Suprapubic skin (tissue), 4 donors: ENCODE measurements around the gene C2. TPM values are rescaled to one million over a fixed set of nuclear protein-coding genes. Genes with fewer than 3 reads are reported as not detected.
A peak's percentile ranks its signal among the peaks of the same experiment; 100 is the strongest.

Source experiments
- DNase-seq, 2 donors: peaks; one replicate each; pipeline ENCODE4 v3.0.0-alpha.2; 2019; ENCODE audit warnings: low spot score in 2 of 2
- H3K27ac ChIP-seq: fragments of 200-600 bp; sonication (generic); one replicate; pipeline ENCODE4 v1.5.1; 2019
- H3K27me3 ChIP-seq: fragments of 200-600 bp; sonication (generic); one replicate; pipeline ENCODE4 v1.5.1; 2019
- H3K36me3 ChIP-seq: fragments of 200-600 bp; sonication (generic); one replicate; pipeline ENCODE4 v1.5.1; 2019
- H3K4me1 ChIP-seq: fragments of 200-600 bp; sonication (generic); one replicate; pipeline ENCODE4 v1.5.1; 2019
- H3K4me3 ChIP-seq: fragments of 200-600 bp; sonication (generic); one replicate; pipeline ENCODE4 v1.5.1; 2019; ENCODE audit warnings: mild to moderate bottlenecking
- H3K9me3 ChIP-seq: fragments of 200-600 bp; sonication (generic); one replicate; pipeline ENCODE4 v1.5.1; 2019
- CTCF ChIP-seq, 2 donors: fragments of 200-600 bp in 1 of 2; fragments of 450-650 bp in 1 of 2; sonication (generic) in 1 of 2; IDR thresholded peaks; one replicate each; pipeline ENCODE4 v1.5.1; 2016 to 2019; ENCODE audit warnings: antibody characterized with exemption in 2 of 2, mild to moderate bottlenecking in 1 of 2, moderate library complexity in 1 of 2
- EP300 ChIP-seq: sonication (generic); formaldehyde crosslinking; IDR thresholded peaks from one replicate; pipeline ENCODE4 v1.6.1; 2017; ENCODE audit warnings: antibody characterized with exemption
- POLR2A ChIP-seq, 2 donors: fragments of 450-650 bp; IDR thresholded peaks; one replicate each; pipeline ENCODE4 v1.6.1; 2017; ENCODE audit warnings: antibody characterized with exemption in 2 of 2, mild to moderate bottlenecking in 2 of 2, moderate library complexity in 2 of 2
- POLR2AphosphoS5 ChIP-seq, 3 donors: sonication (generic); formaldehyde crosslinking; IDR thresholded peaks; one replicate each; pipeline ENCODE4 v1.6.1; 2017; ENCODE audit warnings: antibody characterized with exemption in 3 of 3
- WGBS: methylation state at CpG from one replicate; pipeline ENCODE4 v1.1.5; 2018; 5-methylcytosine and 5-hydroxymethylcytosine counted together
- total RNA-seq, 4 donors: library from RNA; depleted of rRNA; stranded (reverse); fragments of >200 nt; gene quantifications; one replicate each; pipeline ENCODE4 v1.1.0, GENCODE V29; 2016

The C2 gene
- total RNA-seq = 1 to 10 TPM; 2.6 to 6.4 (median 4.1) TPM

GRCh38 chr6:31927242-31927862 is at the start of gene C2:
C2 (plus strand) TSS chr6:31927717; CDS start chr6:31927753, 36 bp downstream.
- Histone ChIP-seq H3K27me3 (no peaks in the 10 kb centered on the region), H3K27ac (no peak within 1 kb of the TSS), H3K36me3 (no peaks in the 10 kb centered on the region), H3K4me1 (no peaks in the 10 kb centered on the region), H3K9me3 (no peaks in the 10 kb centered on the region), H3K4me3 (peak within 1 kb of the TSS; percentile 26)
- 75% methylated on average over 11 of the region's 11 CpGs for WGBS
- DNase-seq = no peak
- TF ChIP-seq EP300 (no peak), POLR2AphosphoS5 (IDR thresholded peaks at IDR 0.05) (no peak), CTCF (IDR thresholded peaks at IDR 0.05) (no peak), POLR2A (IDR thresholded peaks at IDR 0.05) (no peak)

GRCh38 chr6:31878222-31878621 is 49.3 kb upstream of the C2 start:
- peaks cover 36% of the 10 kb centered on the region for H3K36me3 ChIP-seq
- WGBS = 87% methylated on average over 3 of the region's 3 CpGs
- H3K27me3 ChIP-seq = no peaks in the 10 kb centered on the region
- TF ChIP-seq EP300 (no peak), POLR2AphosphoS5 (IDR thresholded peaks at IDR 0.05) (no peak), CTCF (IDR thresholded peaks at IDR 0.05) (no peak)
- no peak overlapping the region for H3K27ac ChIP-seq
- no peaks in the 10 kb centered on the region for H3K4me1 ChIP-seq
- DNase-seq = no peak
- H3K4me3 ChIP-seq = no peak overlapping the region
- H3K9me3 ChIP-seq = no peaks in the 10 kb centered on the region

GRCh38 chr6:31878726-31879125 is 48.8 kb upstream of the C2 start, which contains the start of gene SLC44A4:
SLC44A4 (minus strand) TSS chr6:31878997; CDS start chr6:31878980, 17 bp downstream.
- no peaks in the 10 kb centered on the region for H3K4me1 ChIP-seq
- H3K9me3 ChIP-seq = no peaks in the 10 kb centered on the region
- peaks cover 41% of the 10 kb centered on the region for H3K36me3 ChIP-seq
- H3K4me3 ChIP-seq = peak within 1 kb of the TSS; percentile 5
- 48% methylated on average over 18 of the region's 18 CpGs for WGBS
- TF ChIP-seq POLR2AphosphoS5 (IDR thresholded peaks at IDR 0.05) (no peak), EP300 (no peak), CTCF (IDR thresholded peaks at IDR 0.05) (no peak), POLR2A (IDR thresholded peaks at IDR 0.05) (no peak)
- no peaks in the 10 kb centered on the region for H3K27me3 ChIP-seq
- H3K27ac ChIP-seq = no peak within 1 kb of the TSS
- DNase-seq = no peak

- H3K9me3 ChIP-seq = no peaks in the 10 kb centered on the region
- DNase-seq = no peak
- TF ChIP-seq POLR2A (IDR thresholded peaks at IDR 0.05) (no peak), EP300 (no peak), POLR2AphosphoS5 (IDR thresholded peaks at IDR 0.05) (no peak), CTCF (IDR thresholded peaks at IDR 0.05) (no peak)
- peak overlapping the region; percentile 5 for H3K4me3 ChIP-seq
- no peaks in the 10 kb centered on the region for H3K4me1 ChIP-seq
- H3K27me3 ChIP-seq = no peaks in the 10 kb centered on the region
- 60% methylated on average over 13 of the region's 13 CpGs for WGBS
- peaks cover 46% of the 10 kb centered on the region for H3K36me3 ChIP-seq
- H3K27ac ChIP-seq = no peak overlapping the region
Observed at GRCh38 chr6:31879143-31879542, 48.4 kb upstream of the C2 start.

GRCh38 chr6:31879901-31880300 is 47.6 kb upstream of the C2 start:
- Histone ChIP-seq H3K27ac (no peak overlapping the region), H3K27me3 (no peaks in the 10 kb centered on the region), H3K4me3 (no peak overlapping the region), H3K4me1 (no peaks in the 10 kb centered on the region), H3K36me3 (peaks cover 53% of the 10 kb centered on the region), H3K9me3 (no peaks in the 10 kb centered on the region)
- TF ChIP-seq CTCF (IDR thresholded peaks at IDR 0.05) (no peak), POLR2AphosphoS5 (IDR thresholded peaks at IDR 0.05) (no peak)
- WGBS = 75% methylated on average over 7 of the region's 10 CpGs
- DNase-seq = no peak
